ENCODE results near the gene OCA2.

OCA2 gene

DNA sequence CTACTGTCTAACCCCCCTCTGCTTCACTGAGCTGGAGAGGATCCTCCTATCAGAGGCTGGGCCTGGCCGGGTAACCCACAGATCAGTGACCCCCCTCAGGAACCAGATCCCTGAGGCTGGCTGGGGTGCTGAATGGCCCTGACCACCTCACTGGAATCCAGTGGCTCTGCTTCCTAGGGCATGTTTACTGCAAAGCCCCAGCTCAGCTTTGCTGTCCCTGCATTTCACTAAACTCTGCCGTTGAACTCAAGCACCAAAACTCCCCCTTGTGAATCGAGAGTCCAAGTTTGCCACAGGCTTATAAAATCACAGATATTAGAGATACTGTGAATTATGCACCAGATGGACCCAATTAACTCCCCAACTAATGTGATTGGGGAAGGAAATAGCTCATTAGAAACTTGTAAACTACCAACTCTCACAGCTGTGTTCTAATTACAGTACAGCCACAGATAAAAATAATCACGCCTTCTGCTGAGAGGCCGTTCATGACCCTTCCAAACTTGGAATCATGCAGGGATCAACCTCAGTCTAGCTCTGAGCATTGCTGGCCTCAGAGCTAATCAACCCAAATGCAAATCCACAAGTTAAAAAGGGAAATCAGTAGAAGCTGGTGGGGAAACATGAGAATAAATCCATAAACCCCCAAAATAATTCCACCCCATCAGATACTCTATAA, 47.0 kb downstream of the OCA2 start:
- Histone ChIP-seq H3K27me3 (replicated peaks) (no peaks in the 10 kb centered on the region), H3K36me3 (replicated peaks) (no peaks in the 10 kb centered on the region), H3K27ac (no peak overlapping the region), H3K4me3 (ENCODE audit: low read depth, low read length) (no peak overlapping the region)
- in situ Hi-C loops (cut with HindIII; ENCODE audit: low pct_ligation_motif_present, low sequenced_read_pairs), result no loop called here
- DNase-seq, result no peak
- TF ChIP-seq, protein P1, sequence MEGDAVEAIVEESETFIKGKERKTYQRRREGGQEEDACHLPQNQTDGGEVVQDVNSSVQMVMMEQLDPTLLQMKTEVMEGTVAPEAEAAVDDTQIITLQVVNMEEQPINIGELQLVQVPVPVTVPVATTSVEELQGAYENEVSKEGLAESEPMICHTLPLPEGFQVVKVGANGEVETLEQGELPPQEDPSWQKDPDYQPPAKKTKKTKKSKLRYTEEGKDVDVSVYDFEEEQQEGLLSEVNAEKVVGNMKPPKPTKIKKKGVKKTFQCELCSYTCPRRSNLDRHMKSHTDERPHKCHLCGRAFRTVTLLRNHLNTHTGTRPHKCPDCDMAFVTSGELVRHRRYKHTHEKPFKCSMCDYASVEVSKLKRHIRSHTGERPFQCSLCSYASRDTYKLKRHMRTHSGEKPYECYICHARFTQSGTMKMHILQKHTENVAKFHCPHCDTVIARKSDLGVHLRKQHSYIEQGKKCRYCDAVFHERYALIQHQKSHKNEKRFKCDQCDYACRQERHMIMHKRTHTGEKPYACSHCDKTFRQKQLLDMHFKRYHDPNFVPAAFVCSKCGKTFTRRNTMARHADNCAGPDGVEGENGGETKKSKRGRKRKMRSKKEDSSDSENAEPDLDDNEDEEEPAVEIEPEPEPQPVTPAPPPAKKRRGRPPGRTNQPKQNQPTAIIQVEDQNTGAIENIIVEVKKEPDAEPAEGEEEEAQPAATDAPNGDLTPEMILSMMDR (IDR thresholded peaks at IDR 0.05; ENCODE audit: low read depth, low read length, missing control alignments), result no peak

DNA sequence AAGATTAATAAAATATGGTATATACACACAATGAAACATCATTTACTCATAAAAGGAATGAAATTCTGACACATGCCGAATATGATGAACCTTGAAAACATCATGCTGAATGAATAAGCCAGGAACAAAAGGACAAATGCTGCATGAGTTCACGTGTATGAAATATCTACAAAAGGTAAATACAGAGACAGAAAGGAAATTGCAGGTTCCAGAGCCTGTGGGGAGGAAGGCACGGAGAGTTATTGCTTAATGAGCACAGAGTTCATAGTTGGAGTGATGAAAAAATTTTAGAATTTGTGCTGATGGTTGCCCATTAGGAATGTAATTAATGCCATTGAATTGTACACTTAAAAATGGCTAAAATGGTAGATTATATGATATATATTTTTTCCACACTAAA, 49.5 kb downstream of the OCA2 start:
- no peaks in the 10 kb centered on the region for H3K27me3 ChIP-seq (replicated peaks)
- DNase-seq, result no peak
- TF ChIP-seq, protein P1 (IDR thresholded peaks at IDR 0.05; ENCODE audit: low read depth, low read length, missing control alignments), result no peak
- no peak overlapping the region for H3K27ac ChIP-seq
- no peak overlapping the region for H3K4me3 ChIP-seq (ENCODE audit: low read depth, low read length)
- H3K36me3 ChIP-seq (replicated peaks), result no peaks in the 10 kb centered on the region
- in situ Hi-C loops (cut with HindIII; ENCODE audit: low pct_ligation_motif_present, low sequenced_read_pairs), result no loop called here

DNA sequence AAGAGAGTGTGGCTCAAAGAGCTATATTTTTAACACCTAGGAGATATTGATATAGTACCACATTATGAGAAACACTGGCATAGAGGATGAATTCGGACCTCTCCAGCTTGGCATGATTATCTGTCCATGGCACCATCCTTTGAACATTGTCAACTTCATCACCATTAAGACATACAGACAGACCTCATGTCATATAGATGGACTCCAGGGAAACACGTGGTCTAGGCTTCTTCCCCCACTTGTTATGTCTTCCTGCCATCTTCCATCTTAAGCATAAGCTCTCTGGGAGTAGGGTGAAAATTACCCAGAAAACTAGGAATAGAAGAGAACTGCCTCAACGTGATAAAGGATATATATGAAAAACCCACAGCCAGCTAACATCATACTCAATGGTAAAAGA, 51.8 kb downstream of the OCA2 start:
- Histone ChIP-seq H3K36me3 (replicated peaks) (no peaks in the 10 kb centered on the region), H3K27me3 (replicated peaks) (no peaks in the 10 kb centered on the region), H3K27ac (no peak overlapping the region), H3K4me3 (ENCODE audit: low read depth, low read length) (no peak overlapping the region)
- TF ChIP-seq, protein P1 (IDR thresholded peaks at IDR 0.05; ENCODE audit: low read depth, low read length, missing control alignments), result no peak
- DNase-seq, result no peak
- in situ Hi-C loops (cut with HindIII; ENCODE audit: low pct_ligation_motif_present, low sequenced_read_pairs), result no loop called here

DNA sequence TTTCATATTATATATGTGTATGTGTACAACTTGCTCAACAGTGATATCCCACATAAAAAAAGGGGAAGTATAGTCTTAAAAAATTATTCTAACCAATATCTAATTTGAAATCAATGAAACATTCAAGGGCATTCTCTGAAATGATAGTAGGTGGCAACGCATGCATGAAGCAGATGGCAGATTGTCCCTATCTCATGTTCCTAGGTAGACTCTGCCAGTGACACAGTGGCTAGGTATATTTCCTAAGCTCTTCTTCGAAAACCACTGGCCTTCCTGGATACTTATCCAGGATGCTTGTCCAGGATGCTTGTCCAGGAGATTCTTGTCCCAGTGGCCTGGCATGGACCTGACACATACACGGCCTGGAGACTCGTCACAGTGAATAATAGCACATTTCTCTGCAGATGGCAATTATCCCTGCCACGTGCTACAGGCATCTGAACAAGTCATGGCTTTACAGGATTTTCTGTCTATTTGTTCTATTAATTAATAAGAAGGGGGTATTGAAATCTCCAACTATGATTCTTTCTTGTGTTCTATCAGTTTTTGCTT, 54.9 kb downstream of the OCA2 start:
- Histone ChIP-seq H3K36me3 (replicated peaks) (no peaks in the 10 kb centered on the region), H3K27me3 (replicated peaks) (no peaks in the 10 kb centered on the region), H3K4me3 (ENCODE audit: low read depth, low read length) (no peak overlapping the region), H3K27ac (no peak overlapping the region)
- in situ Hi-C loops (cut with HindIII; ENCODE audit: low pct_ligation_motif_present, low sequenced_read_pairs), result no loop called here
- DNase-seq, result no peak
- TF ChIP-seq, protein P1 (IDR thresholded peaks at IDR 0.05; ENCODE audit: low read depth, low read length, missing control alignments), result no peak

DNA sequence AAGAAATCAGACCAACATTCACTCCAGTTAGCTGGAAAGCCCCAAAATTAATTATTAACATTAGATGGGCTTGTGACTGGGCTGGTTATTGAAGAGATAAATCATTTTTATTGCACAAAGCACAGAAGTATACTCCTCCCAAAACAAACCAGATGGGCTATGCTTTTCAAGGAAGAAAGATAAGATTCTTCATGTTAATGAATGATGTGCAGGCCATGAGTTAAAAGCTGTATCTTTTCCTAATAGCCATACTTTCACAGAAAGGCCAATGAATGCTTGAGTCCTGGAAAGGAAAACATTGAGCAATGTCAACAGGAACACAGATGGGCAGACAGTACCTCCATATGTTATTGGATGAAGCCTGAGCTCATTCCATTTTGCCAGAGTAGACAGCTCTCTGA, 55.4 kb downstream of the OCA2 start:
- H3K36me3 ChIP-seq (replicated peaks), result no peaks in the 10 kb centered on the region
- no peak overlapping the region for H3K27ac ChIP-seq
- no peak overlapping the region for H3K4me3 ChIP-seq (ENCODE audit: low read depth, low read length)
- in situ Hi-C loops (cut with HindIII; ENCODE audit: low pct_ligation_motif_present, low sequenced_read_pairs), result no loop called here
- H3K27me3 ChIP-seq (replicated peaks), result no peaks in the 10 kb centered on the region
- TF ChIP-seq, protein P1 (IDR thresholded peaks at IDR 0.05; ENCODE audit: low read depth, low read length, missing control alignments), result no peak
- no peak for DNase-seq
